Activated T-helper 2 cell treated with anti-CD3 and anti-CD28 coated beads, Interferon-gamma antibody, Interleukin-2, Interleukin-4, amounts not matched to agents 10 μg/mL and 5 μg/mL and 100 μg/mL, durations not matched to agents 14 hours and 24 hours and 36 hours (primary cell): Measurements from ENCODE around the gene TBCK. TPM values are rescaled to one million over a fixed set of nuclear protein-coding genes. Genes with fewer than 3 reads are reported as not detected.

Experiments
- DNase-seq: peaks from one replicate; pipeline ENCODE4 v3.0.0; 2021; ENCODE audit warnings: low spot score
- H3K27ac Mint-ChIP-seq: one replicate; pipeline ENCODE4 v1.8.0; 2021; ENCODE audit warnings: mixed read lengths
- H3K27me3 Mint-ChIP-seq: one replicate; pipeline ENCODE4 v1.8.0; 2021; ENCODE audit warnings: low read depth, mixed read lengths
- H3K36me3 Mint-ChIP-seq: one replicate; pipeline ENCODE4 v1.8.0; 2021; ENCODE audit warnings: low read depth, mixed read lengths
- H3K4me1 Mint-ChIP-seq: one replicate; pipeline ENCODE4 v1.8.0; 2021; ENCODE audit warnings: low read depth, mixed read lengths
- H3K4me3 Mint-ChIP-seq: one replicate; pipeline ENCODE4 v1.8.0; 2021; ENCODE audit warnings: low read depth, mild to moderate bottlenecking, moderate library complexity, mixed read lengths
- H3K9me3 Mint-ChIP-seq: one replicate; pipeline ENCODE4 v1.8.0; 2021; ENCODE audit warnings: mixed read lengths
- intact Hi-C: fragments of 100-400 bp; cut with micrococcal nuclease; formaldehyde crosslinking; loops from one replicate; pipeline ENCODE4 v1.15.1; 2023
- total RNA-seq: library from RNA; stranded (reverse); gene quantifications from 2 replicates; pipeline ENCODE4 v1.2.3, GENCODE V29; 2022

TBCK gene
- 28.5 and 29.8 TPM in 2 replicates for total RNA-seq

DNA sequence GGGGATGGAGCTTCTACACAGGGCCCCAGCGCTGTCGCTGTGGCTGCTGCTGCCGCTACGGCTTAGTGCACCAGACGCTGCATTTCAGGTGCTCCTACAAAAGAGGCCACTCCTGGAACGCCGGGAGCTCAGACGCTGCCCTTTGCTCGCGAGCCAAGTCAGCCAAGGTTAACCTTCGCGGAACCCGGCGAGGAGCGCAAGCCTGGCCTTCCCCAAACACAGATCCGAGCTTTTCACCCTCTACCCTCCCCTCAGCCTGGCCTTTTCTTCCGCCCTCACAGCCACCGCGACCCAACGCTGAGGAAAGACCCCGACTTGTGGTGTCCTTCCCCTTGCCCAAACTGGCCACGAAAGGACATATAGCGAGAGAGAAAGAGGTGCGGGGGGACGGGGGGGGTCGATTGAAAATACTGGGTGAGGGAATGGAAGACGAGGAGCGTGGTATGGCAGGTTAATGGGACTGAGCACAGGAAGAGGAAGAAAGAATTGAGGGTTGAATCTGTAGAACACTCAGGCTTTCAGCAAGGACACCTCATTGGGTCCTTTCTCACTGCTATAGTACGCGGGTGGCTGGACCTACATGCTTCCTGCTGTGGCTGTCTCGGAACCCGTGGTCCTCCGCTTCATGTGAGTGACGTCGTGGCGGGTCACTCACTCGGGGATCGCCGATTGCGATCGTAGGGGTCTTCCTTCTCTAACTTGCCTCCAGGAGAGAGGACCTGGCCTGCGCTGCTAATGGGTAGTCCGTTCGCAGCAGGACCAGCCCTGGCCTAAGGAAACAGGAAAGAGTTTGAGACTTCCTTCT is at the start of gene TBCK, which contains the start of gene AIMP1:
TBCK (minus strand) TSS at position 242 of the 805 bp plus-strand sequence. CDS start 7,249 bp downstream, outside the sequence.
AIMP1 (plus strand) TSS at position 583 of the 805 bp plus-strand sequence. CDS start 8,460 bp downstream, outside the sequence.
- H3K36me3 Mint-ChIP-seq: peaks cover 19% of the 10 kb centered on the region
- H3K4me3 Mint-ChIP-seq: no peak within 1 kb of the TSS
- DNase-seq: peak; percentile 84
- peak within 1 kb of the TSS; percentile 91 for H3K27ac Mint-ChIP-seq
- H3K9me3 Mint-ChIP-seq: no peaks in the 10 kb centered on the region
- H3K4me1 Mint-ChIP-seq: peaks cover 23% of the 10 kb centered on the region
- no peaks in the 10 kb centered on the region for H3K27me3 Mint-ChIP-seq
- intact Hi-C loops: loop anchor here (1.0 to 10.0 kb wide), 6 partner anchors 17 to 1404 kb away; partner anchors contain the start of genes GSTCD, INTS12, PAPSS1 and TET2

DNA sequence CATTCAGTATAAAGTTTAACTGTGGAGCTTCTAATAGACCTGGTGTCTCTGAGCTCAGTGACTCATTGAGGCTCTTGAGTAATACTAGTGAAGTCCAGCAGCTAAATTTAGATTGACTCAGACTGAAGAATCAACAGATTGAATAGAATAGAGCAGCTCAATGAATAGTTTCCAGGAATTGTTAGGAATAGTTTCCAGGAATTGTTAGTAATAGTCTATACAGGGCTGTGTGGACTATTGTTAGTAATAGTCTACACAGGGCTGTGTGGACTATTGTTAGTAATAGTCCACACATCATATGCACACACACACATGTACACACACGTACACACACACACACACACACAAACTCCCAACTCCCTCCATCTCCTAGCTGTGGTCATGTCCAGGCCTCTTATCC is 49.6 kb upstream of the TBCK start:
- intact Hi-C loops: loop anchor here (10.0 kb wide), 1 partner anchor 449 kb away; no protein-coding TSS in a partner anchor
- DNase-seq: no peak
- Mint-ChIP-seq H3K27ac (no peak overlapping the region), H3K4me1 (peaks cover 4% of the 10 kb centered on the region), H3K4me3 (no peak overlapping the region), H3K36me3 (no peaks in the 10 kb centered on the region), H3K9me3 (no peaks in the 10 kb centered on the region), H3K27me3 (peaks cover 17% of the 10 kb centered on the region)

DNA sequence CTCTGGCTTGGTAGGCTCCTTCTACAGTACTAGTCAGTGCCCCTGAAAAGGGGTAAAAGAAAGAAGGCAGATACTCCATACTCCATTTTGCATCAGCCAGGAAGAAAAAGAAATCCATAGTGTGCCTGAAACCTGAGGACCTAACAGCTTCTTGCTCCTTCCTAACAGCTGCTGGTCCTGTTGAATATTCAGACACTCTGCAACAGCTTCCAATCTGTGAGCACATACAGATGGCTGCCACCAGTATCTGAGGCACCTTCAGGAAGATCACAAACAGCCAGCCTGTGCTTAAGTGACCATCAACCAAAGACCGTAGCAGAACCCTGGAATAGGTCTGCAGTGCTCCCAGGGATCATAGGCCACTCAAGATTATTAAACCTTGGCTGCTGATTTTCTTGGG is 48.3 kb upstream of the TBCK start:
- no peaks in the 10 kb centered on the region for H3K9me3 Mint-ChIP-seq
- H3K36me3 Mint-ChIP-seq: no peaks in the 10 kb centered on the region
- DNase-seq: no peak
- no peak overlapping the region for H3K4me3 Mint-ChIP-seq
- intact Hi-C loops: loop anchor here (10.0 kb wide), 1 partner anchor 451 kb away; no protein-coding TSS in a partner anchor
- no peak overlapping the region for H3K27ac Mint-ChIP-seq
- H3K27me3 Mint-ChIP-seq: peaks cover 16% of the 10 kb centered on the region
- H3K4me1 Mint-ChIP-seq: peaks cover 1% of the 10 kb centered on the region

DNA sequence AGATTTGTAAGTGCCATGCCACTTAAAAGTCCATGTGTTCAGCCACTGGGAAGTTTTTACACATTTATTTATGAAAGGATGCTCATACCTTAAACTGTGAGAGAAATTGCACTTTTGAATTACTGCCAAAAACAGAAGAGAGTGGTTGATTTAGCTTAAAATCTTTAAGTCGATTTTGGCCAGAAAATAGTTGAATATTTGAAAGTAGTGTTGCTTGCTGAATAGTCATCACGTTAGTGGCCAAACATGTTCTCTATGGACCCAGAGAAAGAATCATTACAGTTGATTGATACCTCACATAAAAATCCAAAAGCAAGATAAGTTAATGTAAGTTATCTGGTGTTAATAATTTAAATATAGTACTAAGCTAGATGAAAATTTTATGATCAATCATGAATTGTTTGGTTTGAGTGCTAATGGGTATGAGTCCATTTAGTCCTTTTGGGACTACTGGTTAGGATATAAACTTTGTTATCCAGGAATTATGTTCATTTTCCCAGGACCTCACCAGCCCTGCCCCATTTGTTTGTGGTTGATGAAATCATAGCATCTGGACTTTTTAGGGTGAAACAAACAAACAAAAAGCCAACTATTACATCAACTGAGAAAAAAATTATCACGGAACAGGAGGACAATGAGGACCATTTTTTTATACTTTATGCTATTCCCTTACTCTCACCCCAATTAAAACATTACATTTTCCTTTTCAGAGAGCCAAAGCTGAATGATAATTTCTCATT is 46.2 kb upstream of the TBCK start:
- Mint-ChIP-seq H3K36me3 (no peaks in the 10 kb centered on the region), H3K4me3 (no peak overlapping the region), H3K27me3 (peaks cover 16% of the 10 kb centered on the region), H3K4me1 (no peaks in the 10 kb centered on the region), H3K27ac (no peak overlapping the region), H3K9me3 (no peaks in the 10 kb centered on the region)
- DNase-seq: no peak
- intact Hi-C loops: loop anchor here (10.0 kb wide), 1 partner anchor 453 kb away; no protein-coding TSS in a partner anchor

DNA sequence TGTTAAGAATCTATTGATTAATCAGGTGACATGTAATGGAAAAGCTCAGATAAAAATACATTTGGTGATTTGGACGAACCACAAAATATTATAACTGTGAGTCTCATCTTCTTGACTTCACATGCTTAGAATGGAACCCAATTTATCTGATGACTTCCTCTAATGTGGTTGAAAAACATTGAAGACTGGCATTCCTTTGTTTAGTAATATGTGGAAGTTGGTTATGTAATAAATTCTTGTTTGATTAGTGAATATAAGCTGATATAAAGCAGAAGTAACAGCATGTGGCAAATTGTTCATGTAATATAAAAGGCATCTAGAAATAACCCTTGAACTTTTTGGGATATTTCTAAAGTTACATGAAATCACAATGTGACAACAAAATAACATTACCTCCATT is 42.9 kb upstream of the TBCK start:
- Mint-ChIP-seq H3K4me1 (peaks cover 3% of the 10 kb centered on the region), H3K27me3 (peaks cover 16% of the 10 kb centered on the region), H3K27ac (no peak overlapping the region), H3K9me3 (no peaks in the 10 kb centered on the region), H3K4me3 (no peak overlapping the region), H3K36me3 (no peaks in the 10 kb centered on the region)
- no peak for DNase-seq
- intact Hi-C loops: no loop called here

DNA sequence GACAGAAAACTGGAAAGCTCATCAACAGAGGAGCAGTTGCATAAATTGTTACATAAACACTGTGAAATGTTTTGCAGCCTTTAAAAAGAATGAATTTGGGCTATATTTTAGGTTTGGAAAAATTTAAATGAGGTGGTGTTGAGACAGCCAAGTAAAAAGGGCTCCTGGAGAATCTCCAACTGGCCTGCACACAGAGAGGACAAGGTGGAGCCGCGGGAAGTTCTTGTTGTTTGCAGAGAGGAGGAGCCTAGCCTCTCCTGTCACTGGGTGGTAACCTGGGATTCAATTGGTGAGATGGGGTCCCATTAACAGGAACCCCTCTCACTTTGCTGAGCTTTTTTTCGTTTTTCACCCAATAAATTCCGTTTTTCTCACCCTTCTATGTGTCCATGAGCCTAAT is 39.2 kb upstream of the TBCK start:
- no peaks in the 10 kb centered on the region for H3K36me3 Mint-ChIP-seq

DNA sequence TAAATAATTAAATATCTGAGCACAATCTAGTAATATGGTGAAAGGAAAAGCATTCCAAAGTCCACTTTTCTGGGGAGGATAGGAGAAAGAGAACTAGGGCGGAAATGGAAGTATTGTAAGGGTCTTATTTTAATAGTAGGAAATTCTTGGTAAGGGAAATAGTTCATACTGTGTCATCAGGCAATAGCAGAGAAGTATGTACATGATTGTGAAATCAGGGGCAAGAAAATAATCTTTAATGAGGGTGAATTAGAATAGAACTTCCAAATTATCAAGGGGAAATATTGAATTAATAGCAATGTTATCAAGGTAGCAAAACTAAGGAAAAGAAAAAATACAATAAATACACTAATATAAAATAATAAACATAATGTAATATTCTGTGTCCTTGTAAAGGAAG is 37.8 kb upstream of the TBCK start:
- Mint-ChIP-seq H3K9me3 (no peaks in the 10 kb centered on the region), H3K27ac (no peak overlapping the region), H3K36me3 (peaks cover 6% of the 10 kb centered on the region), H3K4me3 (no peak overlapping the region), H3K4me1 (peaks cover 3% of the 10 kb centered on the region), H3K27me3 (no peaks in the 10 kb centered on the region)
- intact Hi-C loops: no loop called here
- no peak for DNase-seq

More for the DNA sequence above, 39.2 kb upstream of the TBCK start:
- Mint-ChIP-seq H3K9me3 (no peaks in the 10 kb centered on the region), H3K27me3 (peaks cover 4% of the 10 kb centered on the region), H3K4me1 (peaks cover 3% of the 10 kb centered on the region), H3K4me3 (no peak overlapping the region), H3K27ac (no peak overlapping the region)
- DNase-seq: no peak
- intact Hi-C loops: no loop called here

DNA sequence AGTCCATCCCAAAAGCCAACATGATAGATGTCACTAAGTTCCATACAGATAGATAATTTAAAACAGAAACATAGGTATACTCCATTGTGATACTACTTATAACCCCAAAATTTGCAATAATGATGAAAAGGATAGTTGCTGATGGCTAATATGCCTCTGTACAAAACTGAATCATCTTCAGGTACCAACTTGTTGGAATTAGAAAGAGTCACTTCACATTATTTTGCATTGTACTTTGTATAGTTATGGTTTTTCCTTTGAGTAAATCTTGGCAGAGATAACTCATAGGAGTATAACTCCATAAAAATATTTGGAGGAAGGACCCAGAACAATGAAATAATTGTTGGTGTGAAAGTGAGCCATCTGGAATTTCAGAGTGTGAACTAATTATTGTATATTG is 35.0 kb upstream of the TBCK start:
- peaks cover 3% of the 10 kb centered on the region for H3K4me1 Mint-ChIP-seq
- no peak overlapping the region for H3K4me3 Mint-ChIP-seq

DNA sequence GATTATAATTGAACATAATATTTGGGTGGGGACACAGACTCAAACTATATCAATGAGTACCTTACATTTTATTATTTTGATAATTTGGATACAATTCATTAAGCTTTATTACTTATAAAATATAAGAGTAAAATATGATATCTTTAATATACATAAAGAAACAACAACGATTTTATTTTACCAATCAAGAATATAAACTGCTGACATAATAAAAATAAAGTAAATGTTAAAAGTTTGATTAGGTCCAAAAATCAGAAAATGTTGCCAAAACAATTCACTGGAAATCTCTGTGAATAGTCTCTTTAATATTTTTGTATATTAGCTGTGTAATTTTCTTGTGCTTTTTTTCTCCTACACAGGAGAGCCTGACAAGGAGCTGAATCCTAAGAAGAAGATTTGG is 31.2 kb upstream of the TBCK start:
- intact Hi-C loops: no loop called here
- Mint-ChIP-seq H3K36me3 (peaks cover 39% of the 10 kb centered on the region), H3K27ac (no peak overlapping the region), H3K9me3 (no peaks in the 10 kb centered on the region), H3K27me3 (no peaks in the 10 kb centered on the region), H3K4me1 (peaks cover 11% of the 10 kb centered on the region), H3K4me3 (no peak overlapping the region)
- no peak for DNase-seq

More for the DNA sequence above, 35.0 kb upstream of the TBCK start:
- no peak for DNase-seq
- no peak overlapping the region for H3K27ac Mint-ChIP-seq
- H3K27me3 Mint-ChIP-seq: no peaks in the 10 kb centered on the region
- intact Hi-C loops: no loop called here
- peaks cover 23% of the 10 kb centered on the region for H3K36me3 Mint-ChIP-seq
- no peaks in the 10 kb centered on the region for H3K9me3 Mint-ChIP-seq

DNA sequence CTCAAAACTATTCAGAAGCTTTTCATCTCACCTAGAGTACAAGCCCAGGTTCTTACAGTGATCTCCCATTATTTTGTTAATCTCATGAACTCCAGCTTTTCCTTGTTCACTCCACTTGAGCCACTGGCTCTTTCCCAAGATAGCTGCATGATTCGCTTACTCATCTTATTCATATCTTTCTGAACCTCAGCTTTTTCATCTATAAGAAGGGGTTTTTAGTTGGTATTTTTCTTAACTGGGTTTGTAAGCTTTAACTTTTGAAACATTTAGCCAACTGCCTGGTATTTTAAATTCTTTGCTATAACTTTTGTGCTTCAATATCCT is 28.6 kb upstream of the TBCK start:
- Mint-ChIP-seq H3K4me3 (no peak overlapping the region), H3K9me3 (peaks cover 8% of the 10 kb centered on the region), H3K36me3 (peaks cover 62% of the 10 kb centered on the region), H3K4me1 (peaks cover 30% of the 10 kb centered on the region), H3K27ac (no peak overlapping the region), H3K27me3 (no peaks in the 10 kb centered on the region)
- intact Hi-C loops: no loop called here
- DNase-seq: no peak

DNA sequence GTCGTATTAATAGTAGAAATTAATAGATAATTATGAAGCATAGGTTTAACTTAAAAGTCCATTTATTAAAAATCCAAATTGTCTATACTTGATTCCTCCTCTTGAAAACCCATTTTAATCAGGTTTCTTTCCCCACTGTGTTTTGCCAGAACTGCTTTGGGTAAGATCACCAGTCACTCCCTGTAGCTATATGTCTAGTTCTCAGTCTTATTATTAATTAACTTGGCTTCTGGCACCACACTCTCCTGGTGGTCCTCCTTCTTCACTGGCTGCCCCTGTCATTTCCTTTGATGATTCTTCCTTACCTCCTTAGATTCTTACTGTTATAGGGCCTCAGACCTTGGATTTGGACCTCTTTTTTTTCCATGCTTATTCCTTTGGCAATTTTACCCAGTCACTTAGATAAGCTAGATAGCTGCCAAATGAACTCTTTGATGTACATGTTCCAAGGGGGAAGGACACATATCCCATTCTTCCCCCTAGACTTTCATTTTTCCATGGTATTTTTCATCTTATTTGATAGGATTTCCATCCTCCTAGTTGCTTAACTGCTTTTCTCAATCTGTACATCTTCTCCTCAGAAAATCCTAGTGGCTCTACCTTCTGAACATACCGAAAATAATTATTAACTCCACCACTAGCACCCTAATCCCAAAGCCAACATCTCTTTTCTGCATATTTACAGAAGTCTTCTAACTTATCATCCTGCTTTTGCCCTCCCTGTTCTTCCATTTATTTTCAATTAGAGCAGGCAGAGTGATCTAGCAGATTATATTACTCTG is 28.0 kb upstream of the TBCK start:
- Mint-ChIP-seq H3K27me3 (no peaks in the 10 kb centered on the region), H3K36me3 (peaks cover 63% of the 10 kb centered on the region), H3K27ac (no peak overlapping the region), H3K4me1 (peaks cover 33% of the 10 kb centered on the region), H3K9me3 (peaks cover 8% of the 10 kb centered on the region), H3K4me3 (no peak overlapping the region)
- intact Hi-C loops: no loop called here
- no peak for DNase-seq

DNA sequence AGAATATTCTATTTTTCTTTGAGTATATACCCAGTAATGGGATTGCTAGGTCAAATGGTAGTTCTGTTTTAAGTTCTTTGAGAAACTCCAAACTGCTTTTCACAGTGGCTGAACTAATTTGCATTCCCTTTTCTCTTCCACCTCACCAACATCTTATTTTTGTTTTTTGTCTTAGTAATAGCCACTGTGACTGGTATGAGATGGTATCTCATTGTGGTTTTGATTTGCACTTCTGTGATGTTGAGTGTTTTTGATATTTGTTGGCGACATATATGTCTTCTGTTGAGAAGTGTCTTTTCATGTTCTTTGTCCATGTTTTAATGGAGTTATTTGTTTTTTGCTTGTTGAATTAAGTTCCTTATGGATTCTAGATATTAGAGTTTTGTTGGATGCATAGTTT is 24.8 kb upstream of the TBCK start:
- no peak overlapping the region for H3K27ac Mint-ChIP-seq
- no peak for DNase-seq
- peaks cover 73% of the 10 kb centered on the region for H3K36me3 Mint-ChIP-seq
- no peak overlapping the region for H3K4me3 Mint-ChIP-seq
- peaks cover 15% of the 10 kb centered on the region for H3K9me3 Mint-ChIP-seq
- peaks cover 33% of the 10 kb centered on the region for H3K4me1 Mint-ChIP-seq
- H3K27me3 Mint-ChIP-seq: no peaks in the 10 kb centered on the region
- intact Hi-C loops: no loop called here
